Choroid plexus epithelial cell (primary cell): ENCODE results near the gene CDH18.

Experiments
- DNase-seq: peaks from one replicate; pipeline ENCODE4 v3.0.0-alpha.2; 2010; ENCODE audit warnings: low read depth
- H3K4me3 ChIP-seq: 2 replicates; pipeline ENCODE4 v1.5.1; 2011; ENCODE audit warnings: low read depth, mild to moderate bottlenecking, control low read depth, low read length, moderate library complexity
- TF ChIP-seq, protein P1 (sequence below): conservative IDR thresholded peaks from 2 replicates; pipeline ENCODE4 v1.5.1; 2011; ENCODE audit warnings: low read depth, mild to moderate bottlenecking, control low read depth, inconsistent platforms, low read length, moderate library complexity

Gene CDH18

DNA sequence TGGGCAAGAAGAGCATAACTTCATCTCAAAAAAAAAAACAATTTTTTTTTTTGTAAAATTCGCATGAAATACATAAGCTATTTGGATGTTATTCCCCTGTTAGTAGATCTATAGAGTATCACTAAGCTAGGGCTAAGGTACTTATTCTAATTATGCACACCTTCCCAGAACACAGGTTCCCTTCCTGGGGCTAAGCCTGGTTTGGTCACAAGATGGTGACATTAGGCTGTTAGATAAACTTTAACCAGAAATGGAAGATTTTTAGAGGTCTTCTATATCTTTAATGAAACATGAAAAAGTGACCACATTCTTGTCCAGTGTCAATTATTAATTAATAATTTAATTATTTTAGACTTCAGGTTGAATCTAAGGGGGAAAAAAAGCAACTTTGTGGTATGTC, 433.5 kb downstream of the CDH18 start:
- TF ChIP-seq, protein P1, sequence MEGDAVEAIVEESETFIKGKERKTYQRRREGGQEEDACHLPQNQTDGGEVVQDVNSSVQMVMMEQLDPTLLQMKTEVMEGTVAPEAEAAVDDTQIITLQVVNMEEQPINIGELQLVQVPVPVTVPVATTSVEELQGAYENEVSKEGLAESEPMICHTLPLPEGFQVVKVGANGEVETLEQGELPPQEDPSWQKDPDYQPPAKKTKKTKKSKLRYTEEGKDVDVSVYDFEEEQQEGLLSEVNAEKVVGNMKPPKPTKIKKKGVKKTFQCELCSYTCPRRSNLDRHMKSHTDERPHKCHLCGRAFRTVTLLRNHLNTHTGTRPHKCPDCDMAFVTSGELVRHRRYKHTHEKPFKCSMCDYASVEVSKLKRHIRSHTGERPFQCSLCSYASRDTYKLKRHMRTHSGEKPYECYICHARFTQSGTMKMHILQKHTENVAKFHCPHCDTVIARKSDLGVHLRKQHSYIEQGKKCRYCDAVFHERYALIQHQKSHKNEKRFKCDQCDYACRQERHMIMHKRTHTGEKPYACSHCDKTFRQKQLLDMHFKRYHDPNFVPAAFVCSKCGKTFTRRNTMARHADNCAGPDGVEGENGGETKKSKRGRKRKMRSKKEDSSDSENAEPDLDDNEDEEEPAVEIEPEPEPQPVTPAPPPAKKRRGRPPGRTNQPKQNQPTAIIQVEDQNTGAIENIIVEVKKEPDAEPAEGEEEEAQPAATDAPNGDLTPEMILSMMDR = no peak
- DNase-seq = no peak
- no peak overlapping the region for H3K4me3 ChIP-seq

DNA sequence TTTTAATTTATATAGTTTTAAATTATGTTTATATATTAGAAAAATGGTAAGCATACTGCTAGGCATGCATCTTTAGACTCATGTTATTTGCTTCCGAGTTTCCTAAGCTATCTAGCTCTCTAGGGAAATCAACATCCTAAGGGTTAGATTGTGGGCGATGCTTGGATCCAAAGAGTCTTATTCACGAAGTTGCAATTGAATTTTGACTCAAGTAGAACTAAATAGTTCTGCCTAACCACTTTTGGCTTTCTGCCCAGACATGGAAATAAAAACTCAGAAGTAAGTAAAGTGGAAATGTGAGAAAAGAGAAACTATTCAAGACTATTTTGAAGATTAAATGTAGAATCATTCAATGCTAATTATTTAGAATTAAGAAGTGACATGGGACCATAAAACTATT, 440.4 kb downstream of the CDH18 start:
- DNase-seq = peak; percentile 43

DNA sequence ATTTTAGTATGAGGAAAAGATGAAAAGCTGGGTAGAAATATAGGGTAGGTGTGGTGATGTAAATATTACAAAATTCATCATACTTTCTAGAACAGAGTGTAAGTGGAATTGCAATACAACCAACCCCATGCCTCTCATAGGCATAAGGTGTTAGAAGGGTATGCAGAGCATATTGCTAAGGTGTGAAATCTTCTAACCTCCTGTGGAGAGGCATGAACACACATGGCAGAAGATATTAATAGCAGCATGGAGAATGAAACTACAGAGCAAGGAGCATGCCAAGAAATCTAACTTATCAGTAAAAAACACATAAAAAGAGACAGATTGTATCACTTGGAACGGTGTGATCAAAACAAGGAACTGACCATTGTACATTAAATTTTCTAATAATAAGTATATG, 441.5 kb downstream of the CDH18 start:
- TF ChIP-seq, protein P1 = no peak
- DNase-seq = no peak
- no peak overlapping the region for H3K4me3 ChIP-seq

More for the DNA sequence above, 440.4 kb downstream of the CDH18 start:
- H3K4me3 ChIP-seq = no peak overlapping the region
- TF ChIP-seq, protein P1 = no peak

DNA sequence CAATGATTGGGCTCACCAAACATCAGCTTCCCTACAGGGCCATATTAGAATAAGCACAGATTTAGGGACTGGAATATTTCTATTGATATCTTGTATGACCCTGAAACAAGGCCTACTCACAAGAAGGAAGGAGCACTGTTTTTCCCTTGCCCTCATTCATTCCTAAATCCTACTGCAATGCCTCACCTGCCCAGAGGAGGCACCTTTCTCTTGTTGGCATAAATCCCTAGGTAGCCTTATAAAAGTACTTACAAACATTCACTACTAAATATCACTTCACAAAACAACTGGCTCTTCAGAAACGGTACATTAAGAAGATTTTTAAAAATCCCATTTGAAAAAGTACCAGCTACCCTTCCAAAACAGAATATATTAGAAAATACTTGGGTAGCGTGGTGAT, 449.4 kb downstream of the CDH18 start:
- no peak overlapping the region for H3K4me3 ChIP-seq
- TF ChIP-seq, protein P1 = no peak
- DNase-seq = no peak

DNA sequence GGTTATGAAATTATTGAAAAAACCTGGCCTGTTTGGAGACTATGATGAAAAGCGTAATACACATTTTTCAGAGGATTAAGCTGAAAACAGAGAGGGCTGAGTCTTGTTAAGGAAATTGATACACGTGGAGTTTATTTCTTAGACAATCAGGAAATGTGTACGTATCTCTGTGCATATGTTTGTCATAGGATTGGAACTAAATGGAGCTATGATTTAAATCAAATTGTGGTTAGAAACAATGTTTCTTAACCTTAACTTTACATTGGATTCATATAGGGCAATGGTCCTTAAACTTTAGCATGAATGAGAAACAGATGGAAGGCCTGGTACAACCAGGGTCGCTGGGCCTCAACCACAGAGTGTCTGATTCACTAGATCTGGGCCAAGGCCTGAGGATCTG, 451.6 kb downstream of the CDH18 start:
- H3K4me3 ChIP-seq = no peak overlapping the region
- no peak for DNase-seq
- TF ChIP-seq, protein P1 = no peak

DNA sequence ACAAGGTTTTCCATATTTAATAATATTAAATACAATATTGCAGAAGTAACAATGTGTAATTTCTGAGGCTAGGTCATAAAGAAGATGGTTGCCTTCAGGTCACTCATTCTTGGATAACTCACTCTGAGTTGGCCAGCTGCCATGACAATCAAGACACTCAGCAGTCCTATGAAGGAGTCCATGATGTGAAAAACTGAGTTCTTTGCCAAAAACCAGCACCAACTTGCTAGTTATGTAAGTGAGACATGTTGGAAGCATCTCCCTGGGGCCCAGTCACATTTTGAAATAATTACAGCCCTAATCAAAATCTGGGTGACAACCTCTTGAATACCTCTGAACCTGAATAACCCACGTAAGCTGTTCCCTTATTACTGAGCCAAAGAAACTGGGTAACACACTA, 453.2 kb downstream of the CDH18 start:
- no peak for DNase-seq

DNA sequence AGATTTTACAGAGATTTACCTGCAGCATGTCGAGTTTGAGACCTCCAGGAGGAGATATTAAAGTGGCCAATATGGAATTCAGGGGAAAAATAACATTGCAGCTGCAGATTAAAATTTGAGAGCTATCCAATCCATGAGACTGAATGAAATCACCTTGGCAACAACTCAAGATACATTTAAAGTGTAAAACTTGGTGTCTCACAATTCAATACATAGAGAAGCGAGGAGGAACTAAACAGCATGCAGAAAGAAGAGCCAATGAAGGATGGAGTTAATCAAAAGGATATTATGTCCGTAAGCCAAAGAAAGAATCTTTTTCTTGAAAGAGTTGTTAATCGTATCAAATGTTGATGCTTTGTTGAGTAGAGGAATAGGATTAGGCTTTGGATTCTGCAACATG, 455.1 kb downstream of the CDH18 start:
- TF ChIP-seq, protein P1 = no peak

More for the DNA sequence above, 453.2 kb downstream of the CDH18 start:
- TF ChIP-seq, protein P1 = no peak
- no peak overlapping the region for H3K4me3 ChIP-seq

More for the DNA sequence above, 455.1 kb downstream of the CDH18 start:
- no peak overlapping the region for H3K4me3 ChIP-seq
- DNase-seq = no peak
